ENCODE results near the gene CCDC149. TPM values are rescaled to one million over a fixed set of nuclear protein-coding genes. Genes with fewer than 3 reads are reported as not detected.
A peak's percentile ranks its signal among the peaks of the same experiment; 100 is the strongest.

CCDC149 gene
- total RNA-seq, 1 donor from 2014 or later: 5.7 TPM

DNA sequence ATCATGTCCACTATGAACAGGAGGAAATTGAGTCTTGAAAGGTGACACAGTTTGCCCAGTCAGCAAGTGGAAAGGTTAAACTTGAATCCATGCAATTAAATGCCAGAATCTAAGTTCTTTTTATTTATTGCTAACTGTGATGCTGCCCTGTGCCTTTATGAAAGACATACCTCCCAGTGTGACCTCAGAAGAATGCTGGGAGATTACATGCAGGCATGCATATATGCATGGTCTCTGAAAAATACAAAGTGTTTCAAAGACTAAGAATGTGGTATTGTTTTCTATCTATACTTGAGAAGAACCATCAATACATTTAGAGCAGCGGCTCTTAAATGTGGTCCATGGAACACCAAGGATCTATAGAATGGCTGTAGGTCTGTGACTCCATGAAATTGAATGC is 45.6 kb downstream of the CCDC149 start:
- Histone ChIP-seq H3K9ac (ENCODE audit: low read depth in 1 of 3, low read length in 3 of 3) (no peak overlapping the region), H3K9me3 (ENCODE audit: control insufficient read depth in 3 of 3, low read length in 3 of 3) (peaks cover 2 to 5% (median 4%) of the 10 kb centered on the region in 3 donors), H3K4me1 (ENCODE audit: control insufficient read depth in 3 of 3, insufficient read depth in 3 of 3, low read length in 3 of 3) (no peaks in the 10 kb centered on the region), H3K36me3 (ENCODE audit: control insufficient read depth in 3 of 3, insufficient read depth in 3 of 3, low read length in 3 of 3) (peaks cover 2 to 7% (median 4%) of the 10 kb centered on the region in 3 donors), H3K27ac (ENCODE audit: low read depth, low read length) (no peak overlapping the region), H3K4me3 (ENCODE audit: low read length in 3 of 3) (no peak overlapping the region), H3K27me3 (ENCODE audit: control insufficient read depth in 3 of 3, insufficient read depth in 3 of 3, low read length in 3 of 3) (no peaks in the 10 kb centered on the region)

DNA sequence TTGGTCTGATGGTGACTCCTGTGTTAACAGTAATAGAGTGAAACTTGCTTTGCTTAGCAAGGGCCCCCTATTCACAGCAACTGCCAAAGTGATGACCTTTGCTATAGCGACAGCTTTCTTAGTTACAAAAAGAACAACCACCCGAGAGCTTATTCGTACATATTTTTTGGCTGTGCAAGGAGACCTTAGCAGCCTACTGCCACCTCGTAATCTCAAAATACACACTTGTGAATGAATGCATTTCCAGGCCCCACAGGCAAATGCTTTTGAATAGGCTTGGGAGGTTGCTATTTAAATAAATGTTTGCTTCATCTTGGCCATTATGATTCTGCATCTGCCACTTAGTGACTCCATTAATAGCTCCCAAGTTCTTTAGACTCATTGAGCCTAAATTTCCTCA is 47.4 kb downstream of the CCDC149 start:
- H3K4me1 ChIP-seq (ENCODE audit: control insufficient read depth in 3 of 3, insufficient read depth in 3 of 3, low read length in 3 of 3): no peaks in the 10 kb centered on the region
- peaks cover 0 to 2% (median 0%) of the 10 kb centered on the region in 3 donors for H3K36me3 ChIP-seq (ENCODE audit: control insufficient read depth in 3 of 3, insufficient read depth in 3 of 3, low read length in 3 of 3)
- no peaks in the 10 kb centered on the region for H3K27me3 ChIP-seq (ENCODE audit: control insufficient read depth in 3 of 3, insufficient read depth in 3 of 3, low read length in 3 of 3)
- H3K4me3 ChIP-seq (ENCODE audit: low read length in 3 of 3): no peak overlapping the region
- no peak overlapping the region for H3K9ac ChIP-seq (ENCODE audit: low read depth in 1 of 3, low read length in 3 of 3)
- no peak overlapping the region for H3K27ac ChIP-seq (ENCODE audit: low read depth, low read length)
- peaks cover 2 to 5% (median 4%) of the 10 kb centered on the region in 3 donors for H3K9me3 ChIP-seq (ENCODE audit: control insufficient read depth in 3 of 3, low read length in 3 of 3)

DNA sequence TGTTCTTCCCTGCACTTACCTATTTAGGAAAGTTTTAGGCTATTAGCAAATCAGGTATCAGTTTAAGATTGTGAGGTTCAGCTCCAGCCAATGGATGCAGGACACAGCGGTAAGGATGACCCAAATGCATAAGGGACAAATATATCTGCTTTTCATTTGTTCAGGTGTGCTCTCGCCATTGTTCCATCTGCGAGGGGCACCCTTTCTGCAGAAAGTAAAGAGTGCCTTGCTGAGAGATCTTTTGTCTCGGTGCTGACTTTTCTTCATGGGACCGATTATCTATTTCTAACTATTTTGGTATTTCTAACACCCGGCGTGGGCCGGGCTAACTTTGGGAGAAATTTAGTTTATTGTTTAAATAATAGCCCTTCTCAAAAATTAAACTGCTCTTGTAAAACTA is 49.0 kb downstream of the CCDC149 start:
- no peak overlapping the region for H3K4me3 ChIP-seq (ENCODE audit: low read length in 3 of 3)
- peaks cover 2 to 5% (median 4%) of the 10 kb centered on the region in 3 donors for H3K9me3 ChIP-seq (ENCODE audit: control insufficient read depth in 3 of 3, low read length in 3 of 3)
- no peak overlapping the region for H3K9ac ChIP-seq (ENCODE audit: low read depth in 1 of 3, low read length in 3 of 3)
- no peak overlapping the region for H3K27ac ChIP-seq (ENCODE audit: low read depth, low read length)
- peaks cover 0 to 2% (median under 1%) of the 10 kb centered on the region in 3 donors for H3K4me1 ChIP-seq (ENCODE audit: control insufficient read depth in 3 of 3, insufficient read depth in 3 of 3, low read length in 3 of 3)
- H3K36me3 ChIP-seq (ENCODE audit: control insufficient read depth in 3 of 3, insufficient read depth in 3 of 3, low read length in 3 of 3): peaks cover 0 to 2% (median 0%) of the 10 kb centered on the region in 3 donors
- H3K27me3 ChIP-seq (ENCODE audit: control insufficient read depth in 3 of 3, insufficient read depth in 3 of 3, low read length in 3 of 3): no peaks in the 10 kb centered on the region

DNA sequence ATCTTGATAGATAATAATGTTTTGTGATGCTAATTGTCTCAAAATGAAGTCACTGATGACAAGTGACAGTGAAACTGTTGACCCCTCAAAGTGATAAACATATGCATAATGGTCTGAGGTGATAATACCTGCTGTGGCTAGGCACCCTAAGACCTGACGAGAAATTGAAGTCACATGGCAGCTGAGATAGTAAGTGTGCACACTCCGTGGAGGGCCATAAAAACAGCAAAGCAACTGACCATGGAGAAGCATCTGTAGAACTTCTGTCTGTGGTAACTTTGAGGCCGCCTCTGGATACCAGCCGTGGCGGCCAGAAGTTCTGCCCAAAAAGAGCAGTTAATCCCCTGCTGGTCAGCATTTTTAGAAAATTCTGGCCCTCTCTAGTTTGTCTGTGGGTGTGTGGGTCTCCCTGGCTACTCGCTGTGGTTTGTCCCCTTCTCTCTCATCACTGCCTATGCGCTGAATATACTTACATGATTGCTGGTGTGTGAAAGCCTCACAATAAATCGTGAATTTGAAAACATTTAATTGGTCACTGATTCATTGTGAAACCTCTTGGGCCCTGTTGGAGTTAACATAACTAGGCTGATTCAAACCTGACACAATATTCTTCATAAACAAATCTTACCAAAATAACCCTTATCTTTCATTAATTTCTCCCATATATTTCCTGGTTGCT is 50.6 kb downstream of the CCDC149 start:
- no peaks in the 10 kb centered on the region for H3K27me3 ChIP-seq (ENCODE audit: control insufficient read depth in 3 of 3, insufficient read depth in 3 of 3, low read length in 3 of 3)
- H3K36me3 ChIP-seq (ENCODE audit: control insufficient read depth in 3 of 3, insufficient read depth in 3 of 3, low read length in 3 of 3): peaks cover 0 to 2% (median 0%) of the 10 kb centered on the region in 3 donors
- peaks cover 0 to 12% (median 3%) of the 10 kb centered on the region in 3 donors for H3K4me1 ChIP-seq (ENCODE audit: control insufficient read depth in 3 of 3, insufficient read depth in 3 of 3, low read length in 3 of 3)
- H3K9ac ChIP-seq (ENCODE audit: low read depth in 1 of 3, low read length in 3 of 3): no peak overlapping the region
- H3K4me3 ChIP-seq (ENCODE audit: low read length in 3 of 3): no peak overlapping the region
- no peak overlapping the region for H3K27ac ChIP-seq (ENCODE audit: low read depth, low read length)
- peaks cover 2 to 5% (median 4%) of the 10 kb centered on the region in 3 donors for H3K9me3 ChIP-seq (ENCODE audit: control insufficient read depth in 3 of 3, low read length in 3 of 3)

DNA sequence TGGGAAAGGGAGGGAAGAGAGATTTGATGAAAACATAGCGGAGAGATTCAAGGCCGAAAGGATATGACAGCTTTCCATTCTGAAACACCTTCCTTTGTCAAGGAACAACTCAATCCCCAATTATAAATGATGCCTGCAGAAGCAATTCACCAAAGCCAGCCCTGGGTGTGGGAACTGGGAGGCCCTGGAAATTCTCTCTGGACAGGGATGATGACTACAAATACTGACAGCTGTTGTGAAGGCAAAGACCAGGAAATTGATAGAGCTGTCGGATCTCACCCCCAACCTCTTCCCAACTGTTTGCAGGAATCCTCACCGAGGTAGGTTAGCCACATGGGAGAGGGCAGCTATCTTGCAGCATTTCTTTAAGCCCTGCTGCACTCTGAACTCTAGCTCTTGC is 54.3 kb downstream of the CCDC149 start:
- Histone ChIP-seq H3K4me3 (ENCODE audit: low read length in 3 of 3) (peak overlapping the region in 1 of 3 donors; percentile 17), H3K4me1 (ENCODE audit: control insufficient read depth in 3 of 3, insufficient read depth in 3 of 3, low read length in 3 of 3) (peaks cover 0 to 13% (median 3%) of the 10 kb centered on the region in 3 donors), H3K9me3 (ENCODE audit: control insufficient read depth in 3 of 3, low read length in 3 of 3) (peaks cover 0 to under 1% (median under 1%) of the 10 kb centered on the region in 3 donors), H3K36me3 (ENCODE audit: control insufficient read depth in 3 of 3, insufficient read depth in 3 of 3, low read length in 3 of 3) (no peaks in the 10 kb centered on the region), H3K27ac (ENCODE audit: low read depth, low read length) (peak overlapping the region; percentile 45), H3K9ac (ENCODE audit: low read depth in 1 of 3, low read length in 3 of 3) (peak overlapping the region in 1 of 3 donors; percentile 25), H3K27me3 (ENCODE audit: control insufficient read depth in 3 of 3, insufficient read depth in 3 of 3, low read length in 3 of 3) (no peaks in the 10 kb centered on the region)

DNA sequence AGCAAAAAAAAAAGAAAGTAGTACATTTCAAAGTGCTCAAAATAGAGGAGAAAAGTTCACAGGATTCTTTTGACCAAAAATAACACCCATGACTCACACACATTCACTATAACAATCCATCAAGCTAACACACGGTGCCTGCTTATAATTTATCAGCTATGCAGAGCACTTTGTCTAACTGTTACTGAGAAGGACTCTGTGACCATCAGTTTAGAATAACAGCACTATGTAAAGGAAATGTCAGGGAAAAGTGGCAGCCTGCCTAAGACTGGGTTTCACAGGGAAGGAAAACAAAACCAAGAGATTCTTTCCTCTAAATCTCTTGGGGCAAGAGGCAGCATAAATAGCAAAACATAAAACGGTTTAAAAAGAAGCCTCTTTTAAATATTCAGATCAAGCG is 54.8 kb downstream of the CCDC149 start:
- Histone ChIP-seq H3K4me3 (ENCODE audit: low read length in 3 of 3) (no peak overlapping the region), H3K9ac (ENCODE audit: low read depth in 1 of 3, low read length in 3 of 3) (peak overlapping the region in 1 of 3 donors; percentile 25), H3K9me3 (ENCODE audit: control insufficient read depth in 3 of 3, low read length in 3 of 3) (no peaks in the 10 kb centered on the region), H3K36me3 (ENCODE audit: control insufficient read depth in 3 of 3, insufficient read depth in 3 of 3, low read length in 3 of 3) (no peaks in the 10 kb centered on the region), H3K4me1 (ENCODE audit: control insufficient read depth in 3 of 3, insufficient read depth in 3 of 3, low read length in 3 of 3) (peaks cover 0 to 13% (median 3%) of the 10 kb centered on the region in 3 donors), H3K27ac (ENCODE audit: low read depth, low read length) (peak overlapping the region; percentile 45), H3K27me3 (ENCODE audit: control insufficient read depth in 3 of 3, insufficient read depth in 3 of 3, low read length in 3 of 3) (no peaks in the 10 kb centered on the region)

DNA sequence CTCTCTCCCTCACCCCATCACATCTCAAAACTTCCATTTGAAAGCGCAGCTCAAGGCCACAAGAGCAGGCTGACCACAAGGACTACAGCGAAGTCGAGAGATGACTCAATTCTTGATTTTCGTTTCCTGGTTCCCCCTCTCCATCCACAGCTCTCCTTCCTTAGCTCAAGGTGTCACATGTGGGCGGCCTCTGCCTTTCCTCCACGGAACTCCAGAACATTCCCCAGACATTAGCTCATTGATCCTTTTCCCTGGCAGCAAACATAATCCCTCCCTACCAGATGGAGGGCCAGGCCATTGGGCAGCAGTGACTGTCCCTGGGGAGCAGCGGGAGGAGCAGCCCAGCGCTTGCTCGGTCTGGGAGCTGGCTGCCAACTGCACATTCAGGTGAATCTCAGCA is 56.3 kb downstream of the CCDC149 start:
- Histone ChIP-seq H3K4me1 (ENCODE audit: control insufficient read depth in 3 of 3, insufficient read depth in 3 of 3, low read length in 3 of 3) (peaks cover 0 to 13% (median 3%) of the 10 kb centered on the region in 3 donors), H3K27me3 (ENCODE audit: control insufficient read depth in 3 of 3, insufficient read depth in 3 of 3, low read length in 3 of 3) (no peaks in the 10 kb centered on the region), H3K36me3 (ENCODE audit: control insufficient read depth in 3 of 3, insufficient read depth in 3 of 3, low read length in 3 of 3) (no peaks in the 10 kb centered on the region), H3K4me3 (ENCODE audit: low read length in 3 of 3) (no peak overlapping the region), H3K9ac (ENCODE audit: low read depth in 1 of 3, low read length in 3 of 3) (no peak overlapping the region), H3K27ac (ENCODE audit: low read depth, low read length) (no peak overlapping the region), H3K9me3 (ENCODE audit: control insufficient read depth in 3 of 3, low read length in 3 of 3) (no peaks in the 10 kb centered on the region)

DNA sequence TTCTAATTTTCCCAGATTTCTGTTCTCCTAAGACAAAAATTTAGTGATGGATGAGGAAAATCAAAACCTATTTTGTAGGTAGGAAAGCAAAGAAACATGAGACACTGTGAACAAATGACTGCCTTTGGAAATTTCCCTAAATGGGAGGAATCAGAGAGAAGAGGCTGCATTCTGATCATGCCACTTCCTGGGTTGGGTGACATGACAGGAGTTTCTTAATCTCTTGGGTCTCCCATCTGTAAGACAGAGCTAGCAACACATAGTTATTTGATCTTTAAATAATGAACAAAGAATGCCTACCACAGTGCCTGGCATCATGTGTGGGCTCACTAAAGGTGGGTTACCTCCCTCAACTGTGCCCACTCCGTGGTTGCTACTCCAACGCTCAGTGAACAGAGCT is 57.1 kb downstream of the CCDC149 start:
- Histone ChIP-seq H3K36me3 (ENCODE audit: control insufficient read depth in 3 of 3, insufficient read depth in 3 of 3, low read length in 3 of 3) (no peaks in the 10 kb centered on the region), H3K27me3 (ENCODE audit: control insufficient read depth in 3 of 3, insufficient read depth in 3 of 3, low read length in 3 of 3) (no peaks in the 10 kb centered on the region), H3K4me3 (ENCODE audit: low read length in 3 of 3) (no peak overlapping the region), H3K27ac (ENCODE audit: low read depth, low read length) (no peak overlapping the region), H3K9ac (ENCODE audit: low read depth in 1 of 3, low read length in 3 of 3) (no peak overlapping the region), H3K4me1 (ENCODE audit: control insufficient read depth in 3 of 3, insufficient read depth in 3 of 3, low read length in 3 of 3) (peaks cover 3 to 17% (median 9%) of the 10 kb centered on the region in 3 donors), H3K9me3 (ENCODE audit: control insufficient read depth in 3 of 3, low read length in 3 of 3) (no peaks in the 10 kb centered on the region)

DNA sequence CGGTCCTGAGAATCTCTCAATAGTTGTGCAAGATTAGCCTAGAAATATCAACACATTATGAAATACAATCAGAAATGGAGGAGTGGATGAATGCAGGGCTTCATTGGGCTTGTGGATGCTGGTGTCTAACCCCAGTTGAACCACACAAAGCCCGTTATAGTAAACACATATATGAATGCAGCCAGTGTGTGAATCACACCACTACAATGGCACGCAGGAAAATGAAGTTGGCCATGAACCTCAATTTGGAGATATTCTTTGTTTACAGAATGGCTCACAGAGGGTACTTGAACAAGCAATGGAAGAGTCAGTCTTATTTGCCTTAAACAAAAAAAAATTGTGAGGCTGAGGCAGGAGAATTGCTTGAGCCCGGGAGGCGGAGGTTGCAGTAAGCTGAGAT is 59.7 kb downstream of the CCDC149 start:
- Histone ChIP-seq H3K27ac (ENCODE audit: low read depth, low read length) (no peak overlapping the region), H3K27me3 (ENCODE audit: control insufficient read depth in 3 of 3, insufficient read depth in 3 of 3, low read length in 3 of 3) (no peaks in the 10 kb centered on the region), H3K4me3 (ENCODE audit: low read length in 3 of 3) (no peak overlapping the region), H3K9ac (ENCODE audit: low read depth in 1 of 3, low read length in 3 of 3) (no peak overlapping the region), H3K36me3 (ENCODE audit: control insufficient read depth in 3 of 3, insufficient read depth in 3 of 3, low read length in 3 of 3) (no peaks in the 10 kb centered on the region), H3K9me3 (ENCODE audit: control insufficient read depth in 3 of 3, low read length in 3 of 3) (no peaks in the 10 kb centered on the region), H3K4me1 (ENCODE audit: control insufficient read depth in 3 of 3, insufficient read depth in 3 of 3, low read length in 3 of 3) (peaks cover 5 to 17% (median 12%) of the 10 kb centered on the region in 3 donors)

DNA sequence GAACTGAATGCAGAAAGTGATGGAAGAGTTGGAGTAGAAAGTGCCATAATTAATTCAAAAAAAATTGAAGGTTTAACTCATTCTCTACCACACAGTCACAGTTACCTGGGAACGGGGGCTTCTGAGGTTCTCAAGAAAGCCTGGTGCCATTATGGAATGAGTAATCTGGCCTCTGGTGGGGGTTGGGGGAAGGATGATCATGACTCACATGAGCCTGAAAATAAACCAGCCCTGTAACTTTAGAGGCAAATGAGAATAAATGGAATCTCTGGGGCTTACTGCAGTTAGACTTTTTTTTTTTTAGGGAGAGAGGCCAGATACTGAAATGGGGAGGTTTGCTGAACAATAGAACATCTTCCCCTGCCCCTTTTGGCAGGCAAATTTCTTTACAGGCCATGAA is 62.2 kb downstream of the CCDC149 start:
- Histone ChIP-seq H3K9me3 (ENCODE audit: control insufficient read depth in 3 of 3, low read length in 3 of 3) (no peaks in the 10 kb centered on the region), H3K27ac (ENCODE audit: low read depth, low read length) (peak overlapping the region; percentile 40), H3K36me3 (ENCODE audit: control insufficient read depth in 3 of 3, insufficient read depth in 3 of 3, low read length in 3 of 3) (no peaks in the 10 kb centered on the region), H3K9ac (ENCODE audit: low read depth in 1 of 3, low read length in 3 of 3) (peak overlapping the region in 1 of 3 donors; percentile 14), H3K4me3 (ENCODE audit: low read length in 3 of 3) (no peak overlapping the region), H3K4me1 (ENCODE audit: control insufficient read depth in 3 of 3, insufficient read depth in 3 of 3, low read length in 3 of 3) (peaks cover 5 to 12% (median 11%) of the 10 kb centered on the region in 3 donors), H3K27me3 (ENCODE audit: control insufficient read depth in 3 of 3, insufficient read depth in 3 of 3, low read length in 3 of 3) (no peaks in the 10 kb centered on the region)

All from skeletal muscle tissue (tissue), 4 donors.